MM.1S (cell line): ENCODE results near the gene STEAP1.
"Not testable (repeated sequence)": the region's sequence is repeated elsewhere in the genome, so short reads cannot be mapped to it uniquely, and the experiment has no call there.

Experiments used
- EZH2 ChIP-seq: fragments of 300-600 bp; sonication (generic); optimal IDR thresholded peaks from 2 replicates; pipeline ENCODE3; 2017; ENCODE audit warnings: low read depth, mild to moderate bottlenecking, antibody characterized with exemption, low read length, mixed read lengths
- TF ChIP-seq, protein P1 (sequence below): fragments of 300-600 bp; sonication (generic); IDR thresholded peaks from 2 replicates; pipeline ENCODE4 v1.5.1; 2016; ENCODE audit warnings: antibody characterized with exemption, low read length, mixed read lengths

DNA sequence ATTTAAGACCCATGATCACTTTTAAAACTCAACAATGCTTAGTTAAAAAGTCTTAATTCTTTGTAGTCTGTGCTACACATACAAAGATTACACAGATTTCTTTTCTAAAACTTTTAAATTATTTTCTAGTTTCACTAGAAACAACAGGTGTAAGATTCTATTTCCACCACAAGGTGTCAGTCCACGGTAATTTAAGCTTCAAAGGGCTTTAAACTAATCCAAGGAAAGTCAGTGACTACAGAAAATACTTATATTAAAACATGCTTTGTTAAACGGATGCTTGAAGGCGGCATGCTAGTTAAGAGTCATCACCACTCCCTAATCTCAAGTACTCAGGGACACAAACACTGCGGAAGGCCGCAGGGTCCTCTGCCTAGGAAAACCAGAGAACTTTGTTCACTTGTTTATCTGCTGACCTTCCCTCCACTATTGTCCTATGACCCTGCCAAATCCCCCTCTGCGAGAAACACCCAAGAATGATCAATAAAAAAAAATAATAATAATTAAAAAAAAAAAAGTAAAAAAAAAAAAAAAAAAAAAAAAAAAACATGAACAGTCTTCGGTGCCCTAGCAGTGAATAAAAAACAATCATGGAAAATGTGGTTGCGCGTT, 1.5 kb upstream of the STEAP1 start:
- TF ChIP-seq EZH2: not testable (repeated sequence)
- TF ChIP-seq, protein P1, sequence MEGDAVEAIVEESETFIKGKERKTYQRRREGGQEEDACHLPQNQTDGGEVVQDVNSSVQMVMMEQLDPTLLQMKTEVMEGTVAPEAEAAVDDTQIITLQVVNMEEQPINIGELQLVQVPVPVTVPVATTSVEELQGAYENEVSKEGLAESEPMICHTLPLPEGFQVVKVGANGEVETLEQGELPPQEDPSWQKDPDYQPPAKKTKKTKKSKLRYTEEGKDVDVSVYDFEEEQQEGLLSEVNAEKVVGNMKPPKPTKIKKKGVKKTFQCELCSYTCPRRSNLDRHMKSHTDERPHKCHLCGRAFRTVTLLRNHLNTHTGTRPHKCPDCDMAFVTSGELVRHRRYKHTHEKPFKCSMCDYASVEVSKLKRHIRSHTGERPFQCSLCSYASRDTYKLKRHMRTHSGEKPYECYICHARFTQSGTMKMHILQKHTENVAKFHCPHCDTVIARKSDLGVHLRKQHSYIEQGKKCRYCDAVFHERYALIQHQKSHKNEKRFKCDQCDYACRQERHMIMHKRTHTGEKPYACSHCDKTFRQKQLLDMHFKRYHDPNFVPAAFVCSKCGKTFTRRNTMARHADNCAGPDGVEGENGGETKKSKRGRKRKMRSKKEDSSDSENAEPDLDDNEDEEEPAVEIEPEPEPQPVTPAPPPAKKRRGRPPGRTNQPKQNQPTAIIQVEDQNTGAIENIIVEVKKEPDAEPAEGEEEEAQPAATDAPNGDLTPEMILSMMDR: peak; percentile 45
